SK-N-SH (cell line): ENCODE data around the gene HDAC2.
"Not testable (repeated sequence)": the region's sequence is repeated elsewhere in the genome, so short reads cannot be mapped to it uniquely, and the experiment has no call there.

Experiments
- SIN3A ChIP-seq: IDR thresholded peaks from 2 replicates; pipeline ENCODE4 v1.6.1; 2012; ENCODE audit warnings: low read depth, mild to moderate bottlenecking, low read length, moderate library complexity, borderline replicate concordance
- SMC3 ChIP-seq: IDR thresholded peaks from 2 replicates; pipeline ENCODE4 v1.6.1; 2012; ENCODE audit warnings: low read depth, low read length, improper control_type of control experiment
- TF ChIP-seq, protein P1 (sequence below): fragments of 200-600 bp; sonication (generic); IDR thresholded peaks from 2 replicates; pipeline ENCODE4 v1.6.1; 2017; ENCODE audit warnings: antibody characterized with exemption, mild to moderate bottlenecking, moderate library complexity

DNA sequence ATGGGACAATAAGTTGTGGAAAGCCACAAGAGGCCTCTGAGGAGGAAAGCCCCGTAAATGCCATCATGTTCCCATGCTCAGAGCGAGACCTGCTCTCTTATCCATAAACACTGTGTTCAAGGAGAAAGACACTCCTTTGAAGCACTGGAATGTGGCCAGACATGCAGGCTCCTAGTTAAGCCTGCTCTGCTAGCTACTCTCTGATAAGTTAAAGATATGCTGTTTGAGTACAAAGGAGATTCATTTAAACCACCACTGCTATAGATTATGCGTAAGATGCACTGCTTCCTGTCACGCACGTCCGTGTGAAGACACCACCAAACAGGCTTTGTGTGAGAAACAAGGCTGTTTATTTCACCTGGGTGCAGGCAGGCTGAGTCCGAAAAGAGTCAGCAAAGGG is 40.5 kb upstream of the HDAC2 start:
- TF ChIP-seq, protein P1, sequence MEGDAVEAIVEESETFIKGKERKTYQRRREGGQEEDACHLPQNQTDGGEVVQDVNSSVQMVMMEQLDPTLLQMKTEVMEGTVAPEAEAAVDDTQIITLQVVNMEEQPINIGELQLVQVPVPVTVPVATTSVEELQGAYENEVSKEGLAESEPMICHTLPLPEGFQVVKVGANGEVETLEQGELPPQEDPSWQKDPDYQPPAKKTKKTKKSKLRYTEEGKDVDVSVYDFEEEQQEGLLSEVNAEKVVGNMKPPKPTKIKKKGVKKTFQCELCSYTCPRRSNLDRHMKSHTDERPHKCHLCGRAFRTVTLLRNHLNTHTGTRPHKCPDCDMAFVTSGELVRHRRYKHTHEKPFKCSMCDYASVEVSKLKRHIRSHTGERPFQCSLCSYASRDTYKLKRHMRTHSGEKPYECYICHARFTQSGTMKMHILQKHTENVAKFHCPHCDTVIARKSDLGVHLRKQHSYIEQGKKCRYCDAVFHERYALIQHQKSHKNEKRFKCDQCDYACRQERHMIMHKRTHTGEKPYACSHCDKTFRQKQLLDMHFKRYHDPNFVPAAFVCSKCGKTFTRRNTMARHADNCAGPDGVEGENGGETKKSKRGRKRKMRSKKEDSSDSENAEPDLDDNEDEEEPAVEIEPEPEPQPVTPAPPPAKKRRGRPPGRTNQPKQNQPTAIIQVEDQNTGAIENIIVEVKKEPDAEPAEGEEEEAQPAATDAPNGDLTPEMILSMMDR = not testable (repeated sequence)
- TF ChIP-seq SIN3A, SMC3: not testable (repeated sequence)
